Activated naive CD4-positive, alpha-beta T cell treated with anti-CD3 and anti-CD28 coated beads for 36 hours (primary cell): ENCODE results near the gene PDGFC. TPM values are rescaled to one million over a fixed set of nuclear protein-coding genes. Genes with fewer than 3 reads are reported as not detected.

Experiments
- CTCF ChIA-PET: fragments of 350-600 bp; sonication (Branson Sonifier 250); formaldehyde crosslinking; loops from one replicate; lab custom pipeline; 2021; ENCODE audit warnings: antibody characterized with exemption; lab: Charles Lee
- DNase-seq: peaks from one replicate; pipeline ENCODE4 v3.0.0-alpha.2; 2020
- H3K27ac Mint-ChIP-seq: one replicate; pipeline ENCODE4 v1.8.0; 2021; ENCODE audit warnings: mild to moderate bottlenecking, mixed read lengths
- H3K27me3 Mint-ChIP-seq: one replicate; pipeline ENCODE4 v1.8.0; 2021; ENCODE audit warnings: low read depth, mixed read lengths
- H3K36me3 Mint-ChIP-seq: one replicate; pipeline ENCODE4 v1.8.0; 2021; ENCODE audit warnings: low read depth, mixed read lengths
- H3K4me1 Mint-ChIP-seq: one replicate; pipeline ENCODE4 v1.8.0; 2021; ENCODE audit warnings: low read depth, mixed read lengths
- H3K4me3 Mint-ChIP-seq: one replicate; pipeline ENCODE4 v1.8.0; 2021; ENCODE audit warnings: mild to moderate bottlenecking, moderate library complexity, mixed read lengths
- H3K9me3 Mint-ChIP-seq: one replicate; pipeline ENCODE4 v1.8.0; 2021; ENCODE audit warnings: mixed read lengths
- intact Hi-C: fragments of 100-400 bp; cut with micrococcal nuclease; formaldehyde crosslinking; loops from one replicate; pipeline ENCODE4 v1.15.1; 2023
- total RNA-seq, 2 experiments: library from RNA; stranded (reverse); gene quantifications; one replicate each; pipeline ENCODE4 v1.2.3, GENCODE V29; 2021

The PDGFC gene
- total RNA-seq, 2 experiments from 2014 or later: not detected

DNA sequence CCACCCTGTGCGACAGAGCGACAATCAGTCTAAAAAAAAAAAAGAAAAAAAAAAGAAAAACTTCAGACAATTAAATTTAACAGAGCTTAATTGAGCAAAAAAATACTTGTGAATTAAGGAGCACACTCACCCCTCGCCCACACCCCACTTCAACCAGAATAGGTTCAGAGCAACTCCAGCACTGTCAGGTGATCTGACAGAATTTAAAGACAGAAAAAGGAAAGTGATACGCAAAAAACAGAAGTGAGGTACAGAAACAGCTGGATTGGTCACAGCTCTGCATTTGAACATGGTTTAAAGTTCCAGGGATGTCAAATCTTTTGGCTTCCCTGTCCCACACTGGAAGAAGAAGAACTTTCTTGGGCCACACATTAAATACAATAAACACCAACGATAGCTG is 174.4 kb downstream of the PDGFC start:
- Mint-ChIP-seq H3K4me3 (no peak overlapping the region), H3K9me3 (no peaks in the 10 kb centered on the region), H3K36me3 (no peaks in the 10 kb centered on the region), H3K27ac (no peak overlapping the region), H3K27me3 (no peaks in the 10 kb centered on the region), H3K4me1 (no peaks in the 10 kb centered on the region)
- intact Hi-C loops: no loop called here
- no peak for DNase-seq
- CTCF ChIA-PET: no interaction called here

DNA sequence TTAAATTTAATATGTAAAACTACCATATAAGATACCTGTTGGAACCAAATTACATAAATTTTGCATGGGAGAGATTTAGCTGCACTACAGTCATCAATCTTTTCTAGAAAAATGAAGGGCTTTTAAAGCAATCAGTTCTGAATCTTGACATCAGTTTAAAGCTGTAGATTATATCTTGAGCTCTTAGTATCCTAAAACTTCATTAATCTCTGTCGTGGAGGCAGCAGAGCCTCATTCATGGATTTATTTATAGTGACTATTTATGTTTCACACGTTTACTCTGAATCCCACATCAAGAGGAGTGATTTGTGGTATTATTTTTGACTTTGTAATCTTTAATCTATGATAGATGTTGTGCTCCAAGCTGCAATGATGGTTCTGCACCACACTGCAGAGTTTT is 175.9 kb downstream of the PDGFC start:
- Mint-ChIP-seq H3K4me3 (no peak overlapping the region), H3K4me1 (no peaks in the 10 kb centered on the region), H3K9me3 (no peaks in the 10 kb centered on the region), H3K27me3 (no peaks in the 10 kb centered on the region), H3K27ac (no peak overlapping the region), H3K36me3 (no peaks in the 10 kb centered on the region)
- intact Hi-C loops: no loop called here
- DNase-seq: no peak
- CTCF ChIA-PET: no interaction called here

DNA sequence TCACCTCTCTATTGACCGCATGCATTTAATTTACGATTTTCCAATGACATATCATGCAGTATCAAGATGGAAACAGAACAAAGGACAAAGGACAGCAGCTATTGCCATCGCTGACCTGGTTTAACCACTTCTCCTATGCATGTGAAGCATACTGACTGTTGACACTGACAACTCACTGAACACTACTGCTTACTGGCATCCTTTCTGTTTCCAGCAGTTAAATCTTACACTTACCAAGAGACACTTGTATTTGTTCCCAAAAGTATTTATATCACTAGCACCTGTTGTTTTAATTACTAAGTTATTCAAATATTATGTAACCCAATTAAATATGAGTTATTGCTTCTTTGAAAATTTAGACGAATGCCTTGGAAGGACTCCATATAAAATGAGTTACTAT is 176.7 kb downstream of the PDGFC start:
- Mint-ChIP-seq H3K4me1 (no peaks in the 10 kb centered on the region), H3K27me3 (no peaks in the 10 kb centered on the region), H3K27ac (no peak overlapping the region), H3K9me3 (no peaks in the 10 kb centered on the region), H3K4me3 (no peak overlapping the region), H3K36me3 (no peaks in the 10 kb centered on the region)
- DNase-seq: no peak
- intact Hi-C loops: no loop called here
- CTCF ChIA-PET: no interaction called here

DNA sequence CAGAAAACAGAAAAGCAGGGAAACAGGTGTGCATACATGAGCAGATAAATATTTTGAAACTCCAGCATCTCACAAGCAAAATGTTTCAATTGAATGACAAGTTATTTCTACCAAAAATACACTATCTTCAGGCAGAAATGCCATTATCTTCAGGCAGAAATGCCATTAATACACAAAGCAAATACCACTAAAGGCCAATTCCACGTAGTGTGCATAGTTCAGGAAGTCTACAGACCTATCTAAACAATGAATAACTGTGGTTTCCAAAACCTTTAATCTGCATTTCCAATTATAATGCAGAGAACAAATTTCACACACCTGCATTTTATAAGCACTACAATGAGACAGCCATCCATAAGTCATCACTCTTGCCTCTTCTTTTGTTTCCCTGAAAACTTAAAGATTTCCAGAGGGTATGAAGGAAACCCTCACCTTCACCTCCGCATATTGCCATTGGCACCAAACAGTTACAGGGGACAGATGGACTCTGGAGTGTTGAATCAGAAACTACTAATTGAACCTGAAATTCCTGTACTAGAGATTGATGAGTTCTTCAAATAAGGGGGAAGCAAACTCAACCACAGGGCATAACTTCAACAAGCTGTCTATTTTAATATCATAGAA is 179.0 kb downstream of the PDGFC start:
- H3K9me3 Mint-ChIP-seq: no peaks in the 10 kb centered on the region
- intact Hi-C loops: no loop called here
- no peaks in the 10 kb centered on the region for H3K4me1 Mint-ChIP-seq
- DNase-seq: no peak
- no peaks in the 10 kb centered on the region for H3K27me3 Mint-ChIP-seq
- H3K36me3 Mint-ChIP-seq: no peaks in the 10 kb centered on the region
- H3K27ac Mint-ChIP-seq: no peak overlapping the region
- CTCF ChIA-PET: no interaction called here
- H3K4me3 Mint-ChIP-seq: no peak overlapping the region

DNA sequence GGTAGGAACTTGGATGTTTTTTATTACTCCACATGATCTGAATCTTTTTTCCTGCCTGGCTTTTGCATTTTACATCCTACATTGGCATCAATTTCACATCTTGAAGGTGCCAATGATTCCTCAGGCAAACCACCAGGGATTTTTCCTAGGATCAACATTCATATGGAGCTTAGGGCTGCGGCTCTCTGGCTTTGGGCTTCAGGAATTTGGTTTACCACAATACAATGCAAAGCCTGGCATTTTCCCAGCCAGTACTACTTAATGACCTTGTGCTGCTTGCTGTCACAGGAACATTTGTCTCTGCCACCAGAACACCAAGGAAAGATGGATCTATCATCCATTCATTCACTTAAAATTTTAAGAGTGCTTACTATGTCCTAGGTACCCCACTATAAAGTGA is 180.7 kb downstream of the PDGFC start:
- intact Hi-C loops: no loop called here
- DNase-seq: no peak

GRCh38 chr4:156788782-156789181 is 182.8 kb downstream of the PDGFC start:
- no peak overlapping the region for H3K4me3 Mint-ChIP-seq
- no peaks in the 10 kb centered on the region for H3K27me3 Mint-ChIP-seq
- no peak overlapping the region for H3K27ac Mint-ChIP-seq
- H3K9me3 Mint-ChIP-seq: no peaks in the 10 kb centered on the region
- CTCF ChIA-PET: interaction anchor here (0.9 kb wide), 1 partner anchor 951 kb away, joined by 3 read pairs; no protein-coding TSS in a partner anchor
- no peaks in the 10 kb centered on the region for H3K4me1 Mint-ChIP-seq
- no peak for DNase-seq
- H3K36me3 Mint-ChIP-seq: no peaks in the 10 kb centered on the region
- intact Hi-C loops: no loop called here

More for the DNA sequence above, 180.7 kb downstream of the PDGFC start:
- Mint-ChIP-seq H3K4me1 (no peaks in the 10 kb centered on the region), H3K4me3 (no peak overlapping the region), H3K9me3 (no peaks in the 10 kb centered on the region), H3K36me3 (no peaks in the 10 kb centered on the region), H3K27me3 (no peaks in the 10 kb centered on the region), H3K27ac (no peak overlapping the region)
- CTCF ChIA-PET: no interaction called here

DNA sequence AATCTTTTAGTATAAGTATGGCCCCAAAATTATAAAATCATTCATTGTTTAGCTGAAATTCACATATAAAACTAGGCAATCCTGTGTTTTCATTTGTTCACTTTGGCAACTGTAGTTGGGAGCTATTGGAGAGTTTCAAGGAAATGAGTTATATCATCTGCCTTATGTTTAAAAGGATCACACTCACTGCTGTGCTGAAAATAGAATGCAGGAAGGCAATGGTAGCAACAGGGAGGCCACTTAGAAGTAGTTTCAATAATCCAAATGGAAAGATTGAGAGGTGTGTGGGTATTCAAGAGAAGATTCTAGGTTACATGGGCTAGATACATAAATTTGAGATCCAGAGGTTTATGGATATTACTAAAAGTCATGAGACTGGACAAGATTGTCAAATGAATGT is 184.9 kb downstream of the PDGFC start:
- intact Hi-C loops: no loop called here
- Mint-ChIP-seq H3K4me3 (no peak overlapping the region), H3K36me3 (no peaks in the 10 kb centered on the region), H3K27ac (no peak overlapping the region), H3K27me3 (no peaks in the 10 kb centered on the region), H3K9me3 (no peaks in the 10 kb centered on the region), H3K4me1 (no peaks in the 10 kb centered on the region)
- DNase-seq: no peak
- CTCF ChIA-PET: no interaction called here

DNA sequence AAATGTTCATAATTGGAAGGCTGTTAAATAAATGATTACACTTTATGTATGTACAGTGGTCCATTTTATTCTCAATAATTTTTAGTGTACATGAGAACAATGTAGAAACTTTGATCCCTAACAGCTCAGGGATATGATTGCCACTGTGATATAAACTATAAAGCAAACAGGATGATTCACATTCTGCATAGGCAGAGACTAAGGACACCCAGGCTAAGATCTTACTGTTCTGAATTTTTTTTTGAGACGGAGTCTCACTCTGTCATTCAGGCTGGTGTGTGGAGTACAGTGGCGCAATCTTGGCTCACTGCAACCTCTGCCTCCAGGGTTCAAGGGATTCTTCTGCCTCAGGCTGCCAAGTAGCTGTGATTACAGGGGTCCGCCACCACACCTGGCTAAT is 186.6 kb downstream of the PDGFC start:
- no peaks in the 10 kb centered on the region for H3K9me3 Mint-ChIP-seq
- intact Hi-C loops: no loop called here
- no peaks in the 10 kb centered on the region for H3K27me3 Mint-ChIP-seq
- no peak overlapping the region for H3K4me3 Mint-ChIP-seq
- H3K36me3 Mint-ChIP-seq: no peaks in the 10 kb centered on the region
- H3K27ac Mint-ChIP-seq: no peak overlapping the region
- no peaks in the 10 kb centered on the region for H3K4me1 Mint-ChIP-seq
- CTCF ChIA-PET: no interaction called here
- no peak for DNase-seq

GRCh38 chr4:156783966-156784365 is 187.6 kb downstream of the PDGFC start:
- no peak overlapping the region for H3K27ac Mint-ChIP-seq
- H3K36me3 Mint-ChIP-seq: no peaks in the 10 kb centered on the region
- no peaks in the 10 kb centered on the region for H3K27me3 Mint-ChIP-seq
- CTCF ChIA-PET: no interaction called here
- no peak overlapping the region for H3K4me3 Mint-ChIP-seq
- H3K9me3 Mint-ChIP-seq: no peaks in the 10 kb centered on the region
- intact Hi-C loops: no loop called here
- no peaks in the 10 kb centered on the region for H3K4me1 Mint-ChIP-seq
- DNase-seq: no peak

DNA sequence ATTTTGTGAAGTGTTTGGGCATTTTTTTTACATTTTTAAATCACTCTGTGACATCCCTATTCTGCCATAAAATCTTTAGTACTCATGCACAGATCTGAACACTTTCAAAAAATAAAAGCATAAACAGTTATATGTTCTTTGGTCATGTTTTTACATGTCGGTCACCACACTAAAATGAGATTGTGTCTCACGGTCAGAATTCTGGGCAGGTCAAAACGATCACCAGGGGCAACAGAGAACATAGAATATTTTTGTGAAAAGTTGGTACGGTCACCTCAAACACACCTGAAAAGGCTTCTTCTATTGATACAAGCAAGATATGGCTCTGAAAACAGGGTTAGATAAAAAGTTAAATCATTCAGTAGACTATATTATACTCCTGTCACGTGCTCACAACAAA is 189.1 kb downstream of the PDGFC start:
- intact Hi-C loops: no loop called here
- CTCF ChIA-PET: no interaction called here
- no peak overlapping the region for H3K27ac Mint-ChIP-seq

GRCh38 chr4:156781852-156782251 is 189.7 kb downstream of the PDGFC start:
- Mint-ChIP-seq H3K27me3 (no peaks in the 10 kb centered on the region), H3K36me3 (no peaks in the 10 kb centered on the region), H3K4me1 (no peaks in the 10 kb centered on the region), H3K9me3 (no peaks in the 10 kb centered on the region), H3K27ac (no peak overlapping the region), H3K4me3 (no peak overlapping the region)
- CTCF ChIA-PET: no interaction called here
- intact Hi-C loops: no loop called here
- DNase-seq: no peak

More for the DNA sequence above, 189.1 kb downstream of the PDGFC start:
- Mint-ChIP-seq H3K9me3 (no peaks in the 10 kb centered on the region), H3K4me1 (no peaks in the 10 kb centered on the region), H3K36me3 (no peaks in the 10 kb centered on the region), H3K27me3 (no peaks in the 10 kb centered on the region), H3K4me3 (no peak overlapping the region)
- no peak for DNase-seq

DNA sequence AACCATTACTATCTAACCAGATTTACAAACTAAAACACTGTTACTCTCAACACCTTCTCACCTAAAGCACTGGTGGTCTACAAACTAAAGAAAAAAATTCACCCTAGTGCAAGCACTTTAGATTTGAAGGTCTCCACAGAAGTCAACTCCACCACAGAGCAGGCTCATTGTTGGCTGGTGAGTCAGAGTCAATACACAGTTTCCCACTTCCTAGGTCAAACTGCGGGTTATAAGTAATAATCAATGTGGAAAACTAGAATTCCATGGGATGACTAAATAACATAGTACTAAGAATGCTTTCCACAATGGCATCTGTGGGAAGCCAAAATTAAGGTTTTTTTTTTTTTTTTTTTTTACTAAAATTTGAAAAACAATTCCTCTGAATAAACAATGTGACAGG is 191.8 kb downstream of the PDGFC start:
- CTCF ChIA-PET: interaction anchor here (0.6 kb wide), 1 partner anchor 125 kb away, joined by 4 read pairs; no protein-coding TSS in a partner anchor

DNA sequence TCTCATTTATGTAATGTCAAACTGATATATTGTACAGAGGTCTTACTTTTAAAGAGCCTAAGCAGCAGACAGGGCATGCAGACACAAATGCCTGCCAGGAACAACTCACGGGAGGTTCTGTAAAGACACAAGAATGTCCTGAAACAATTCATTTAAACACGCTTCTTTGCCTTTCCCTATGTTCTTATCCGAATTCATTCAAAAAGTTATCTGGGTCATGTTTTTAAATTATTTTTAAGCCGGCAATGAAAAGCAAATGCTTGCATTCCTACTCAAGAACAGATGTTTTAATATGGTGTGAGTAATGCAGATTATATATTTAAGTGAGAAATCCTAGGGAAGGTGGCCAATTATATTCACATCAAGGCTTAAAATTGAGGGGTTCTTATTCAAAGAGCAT is 192.6 kb downstream of the PDGFC start:
- intact Hi-C loops: no loop called here
- CTCF ChIA-PET: no interaction called here
- no peaks in the 10 kb centered on the region for H3K27me3 Mint-ChIP-seq
- H3K4me1 Mint-ChIP-seq: no peaks in the 10 kb centered on the region
- H3K27ac Mint-ChIP-seq: no peak overlapping the region
- H3K9me3 Mint-ChIP-seq: no peaks in the 10 kb centered on the region
- DNase-seq: no peak
- no peak overlapping the region for H3K4me3 Mint-ChIP-seq
- H3K36me3 Mint-ChIP-seq: no peaks in the 10 kb centered on the region

More for the DNA sequence above, 191.8 kb downstream of the PDGFC start:
- no peaks in the 10 kb centered on the region for H3K36me3 Mint-ChIP-seq
- no peak for DNase-seq
- intact Hi-C loops: no loop called here
- no peak overlapping the region for H3K4me3 Mint-ChIP-seq
- no peak overlapping the region for H3K27ac Mint-ChIP-seq
- no peaks in the 10 kb centered on the region for H3K4me1 Mint-ChIP-seq
- H3K27me3 Mint-ChIP-seq: no peaks in the 10 kb centered on the region
- H3K9me3 Mint-ChIP-seq: no peaks in the 10 kb centered on the region
